Fibroblast of lung (primary cell): Measurements from ENCODE around the gene CDC34. TPM values are rescaled to one million over a fixed set of nuclear protein-coding genes. Genes with fewer than 3 reads are reported as not detected.

ENCODE experiments used
- DNase-seq, 2 donors: peaks; one replicate each; pipeline versions ENCODE4 v3.0.0 to v3.0.0-alpha.2; 2010; ENCODE audit warnings: low read depth in 2 of 2
- H2AFZ ChIP-seq: 2 replicates; pipeline ENCODE4 v1.5.1; 2012; ENCODE audit warnings: low read length, control low read depth, inconsistent platforms
- H3K27ac ChIP-seq: 2 replicates; pipeline ENCODE4 v1.5.1; 2011; ENCODE audit warnings: low read length, control low read depth; ENCODE audit not compliant: insufficient read depth
- H3K27me3 ChIP-seq: 2 replicates; pipeline ENCODE4 v1.5.1; 2011; ENCODE audit warnings: mild to moderate bottlenecking, low read length; ENCODE audit not compliant: control insufficient read depth, insufficient read depth
- H3K36me3 ChIP-seq: 2 replicates; pipeline ENCODE4 v1.5.1; 2011; ENCODE audit warnings: low read length; ENCODE audit not compliant: control insufficient read depth, insufficient read depth
- H3K4me1 ChIP-seq: 2 replicates; pipeline ENCODE4 v1.5.1; 2011; ENCODE audit warnings: low read length; ENCODE audit not compliant: control insufficient read depth, insufficient read depth; ENCODE audit errors: extremely low read depth
- H3K4me2 ChIP-seq: 2 replicates; pipeline ENCODE4 v1.5.1; 2011; ENCODE audit warnings: low read length, control low read depth; ENCODE audit not compliant: insufficient read depth; ENCODE audit errors: extremely low read depth
- H3K4me3 ChIP-seq, 4 experiments: fragments of 200-600 bp in 1 of 4; sonication (generic) in 1 of 4; replicated peaks in 1 of 4; 2 replicates each; pipeline ENCODE4 v1.5.1; 2011 to 2016; ENCODE audit warnings: low read length in 4 of 4, low read depth in 3 of 4, mild to moderate bottlenecking in 3 of 4, control low read depth in 2 of 4, inconsistent platforms in 1 of 4, mixed read lengths in 1 of 4; ENCODE audit not compliant: insufficient read depth in 1 of 4; ENCODE audit errors: control extremely low read depth in 1 of 4
- H3K79me2 ChIP-seq: 2 replicates; pipeline ENCODE4 v1.5.1; 2012; ENCODE audit warnings: mild to moderate bottlenecking, low read length, inconsistent platforms; ENCODE audit not compliant: control insufficient read depth, insufficient read depth
- H3K9ac ChIP-seq: 2 replicates; pipeline ENCODE4 v1.5.1; 2011; ENCODE audit warnings: mild to moderate bottlenecking, low read length, control low read depth; ENCODE audit not compliant: insufficient read depth
- H3K9me3 ChIP-seq: 2 replicates; pipeline ENCODE4 v1.5.1; 2012; ENCODE audit warnings: low read depth, low read length; ENCODE audit not compliant: control insufficient read depth, insufficient read depth
- H4K20me1 ChIP-seq: 2 replicates; pipeline ENCODE4 v1.5.1; 2011; ENCODE audit warnings: low read length; ENCODE audit not compliant: control insufficient read depth, insufficient read depth; ENCODE audit errors: extremely low read depth
- CTCF ChIP-seq, 2 donors: IDR thresholded peaks in 1 of 2; conservative IDR thresholded peaks in 1 of 2; 1 replicate in 1 of 2; 2 replicates in 1 of 2; pipeline ENCODE4 v1.5.1; 2011 to 2012; ENCODE audit warnings: low read length in 2 of 2, control low read depth in 1 of 2, inconsistent platforms in 1 of 2, low read depth in 1 of 2, mild to moderate bottlenecking in 1 of 2
- EZH2 ChIP-seq: IDR thresholded peaks from 2 replicates; pipeline ENCODE4 v1.5.1; 2012; ENCODE audit warnings: low read length, control low read depth, mild to moderate bottlenecking; ENCODE audit errors: missing control alignments
- polyA plus RNA-seq, 2 donors: library from polyadenylated mRNA; depleted of rRNA in 1 of 2; stranded (reverse) in 1 of 2; unstranded in 1 of 2; fragments of >200 nt; gene quantifications; 2 replicates each; pipeline ENCODE4 v1.2.1, GENCODE V29; 2011 to 2012; ENCODE audit warnings: missing spikeins in 1 of 2
- total RNA-seq: library from RNA; depleted of rRNA; stranded (reverse); fragments of >200 nt; gene quantifications from 2 replicates; pipeline ENCODE4 v1.2.1, GENCODE V29; 2014

CDC34 gene
- total and polyA plus RNA-seq, 2 donors (not counting 1 experiment from before 2014, with no cell fraction given), result 23.3 to 72.5 TPM

- Histone ChIP-seq H3K79me2 (peaks cover 22% of the 10 kb centered on the region), H3K36me3 (peaks cover 25% of the 10 kb centered on the region), H4K20me1 (no peaks in the 10 kb centered on the region), H3K9ac (no peak overlapping the region), H3K27ac (no peak overlapping the region), H3K4me2 (no peak overlapping the region), H3K4me3 (no peak overlapping the region), H2AFZ (no peak overlapping the region), H3K27me3 (no peaks in the 10 kb centered on the region), H3K4me1 (no peaks in the 10 kb centered on the region), H3K9me3 (no peaks in the 10 kb centered on the region)
- TF ChIP-seq EZH2, result no peak
- no peak for TF ChIP-seq CTCF (conservative IDR thresholded peaks at IDR 0.05 in 1 of 2, IDR thresholded peaks at IDR 0.05 in 1 of 2; ENCODE audit: low read depth in 1 of 2, low read length in 2 of 2)
- DNase-seq, result no peak
Measured at GRCh38 chr19:538641-539428, 7.3 kb downstream of the CDC34 start.

- H3K27ac ChIP-seq, result no peak overlapping the region
Measured at GRCh38 chr19:539429-540030, 8.0 kb downstream of the CDC34 start.

More at GRCh38 chr19:539429-540030, 8.0 kb downstream of the CDC34 start:
- no peak overlapping the region for H3K9ac ChIP-seq
- DNase-seq, result no peak
- TF ChIP-seq CTCF (conservative IDR thresholded peaks at IDR 0.05 in 1 of 2, IDR thresholded peaks at IDR 0.05 in 1 of 2; ENCODE audit: low read depth in 1 of 2, low read length in 2 of 2) (no peak), EZH2 (no peak)
- H3K36me3 ChIP-seq, result peaks cover 25% of the 10 kb centered on the region
- no peak overlapping the region for H2AFZ ChIP-seq
- H3K9me3 ChIP-seq, result no peaks in the 10 kb centered on the region
- H3K4me3 ChIP-seq, result no peak overlapping the region
- H4K20me1 ChIP-seq, result no peaks in the 10 kb centered on the region
- H3K79me2 ChIP-seq, result peaks cover 16% of the 10 kb centered on the region
- H3K27me3 ChIP-seq, result no peaks in the 10 kb centered on the region
- no peaks in the 10 kb centered on the region for H3K4me1 ChIP-seq
- no peak overlapping the region for H3K4me2 ChIP-seq
